HepG2 (cell line): Measurements from ENCODE around the gene ANO2. TPM values are rescaled to one million over a fixed set of nuclear protein-coding genes. Genes with fewer than 3 reads are reported as not detected.

Experiments
- ATF3 ChIP-seq: sonication (generic); formaldehyde crosslinking; IDR thresholded peaks from 2 replicates; pipeline ENCODE4 v1.4.0; 2020; ENCODE audit warnings: missing genetic modification reagents
- BCL3 ChIP-seq: sonication (generic); formaldehyde crosslinking; IDR thresholded peaks from 2 replicates; pipeline ENCODE4 v1.5.1; 2020; ENCODE audit warnings: mild to moderate bottlenecking, missing genetic modification reagents, moderate library complexity
- CEBPG ChIP-seq: IDR thresholded peaks from 2 replicates; pipeline ENCODE4 v1.6.1; 2016
- FOSL2 ChIP-seq: sonication (generic); formaldehyde crosslinking; IDR thresholded peaks from 2 replicates; pipeline ENCODE4 v1.4.0; 2020; ENCODE audit warnings: missing genetic modification reagents
- FOXA1 ChIP-seq, 2 experiments: fragments of 450-650 bp in 1 of 2; sonication (generic) in 1 of 2; formaldehyde crosslinking in 1 of 2; IDR thresholded peaks; 2 replicates each; pipeline versions ENCODE4 v1.4.0 to v1.6.1; 2016 to 2020; ENCODE audit warnings: missing genetic modification reagents in 1 of 2
- FOXK1 ChIP-seq: sonication (generic); formaldehyde crosslinking; IDR thresholded peaks from 2 replicates; pipeline ENCODE4 v1.4.0; 2020; ENCODE audit warnings: low read depth, missing genetic modification reagents, borderline replicate concordance
- GFI1 ChIP-seq: sonication (generic); formaldehyde crosslinking; IDR thresholded peaks from 2 replicates; pipeline ENCODE4 v1.5.0; 2020; ENCODE audit warnings: missing genetic modification reagents, mild to moderate bottlenecking, borderline replicate concordance
- HOXA3 ChIP-seq: sonication (generic); formaldehyde crosslinking; IDR thresholded peaks from 2 replicates; pipeline ENCODE4 v1.5.0; 2020; ENCODE audit warnings: missing genetic modification reagents
- JUN ChIP-seq: sonication (generic); formaldehyde crosslinking; IDR thresholded peaks from 2 replicates; pipeline ENCODE4 v1.4.0; 2020; ENCODE audit warnings: mild to moderate bottlenecking, missing genetic modification reagents
- KAT8 ChIP-seq: IDR thresholded peaks from 2 replicates; pipeline ENCODE4 v1.6.1; 2016; ENCODE audit warnings: missing genetic modification reagents, missing compliant biosample characterization
- MED1 ChIP-seq: sonication (generic); formaldehyde crosslinking; IDR thresholded peaks from 2 replicates; pipeline ENCODE4 v1.4.0; 2020; ENCODE audit warnings: missing genetic modification reagents
- NFIC ChIP-seq: IDR thresholded peaks from 2 replicates; pipeline ENCODE4 v1.6.1; 2012; ENCODE audit warnings: mild to moderate bottlenecking, low read length, inconsistent platforms
- RARA ChIP-seq: IDR thresholded peaks from 2 replicates; pipeline ENCODE4 v1.6.1; 2016; ENCODE audit warnings: missing genetic modification reagents, missing compliant biosample characterization
- REST ChIP-seq, 2 experiments: IDR thresholded peaks; 2 replicates each; pipeline ENCODE4 v1.6.1; 2011 to 2012; ENCODE audit warnings: low read length in 2 of 2, borderline replicate concordance in 1 of 2, low read depth in 1 of 2, mild to moderate bottlenecking in 1 of 2, moderate library complexity in 1 of 2
- SMAD3 ChIP-seq: sonication (generic); formaldehyde crosslinking; IDR thresholded peaks from 2 replicates; pipeline ENCODE4 v1.4.0; 2020; ENCODE audit warnings: missing genetic modification reagents
- SOX6 ChIP-seq, 2 experiments: fragments of 450-650 bp in 1 of 2; sonication (generic) in 1 of 2; formaldehyde crosslinking in 1 of 2; IDR thresholded peaks; 2 replicates each; pipeline versions ENCODE4 v1.4.0 to v1.6.1; 2017 to 2020; ENCODE audit warnings: antibody characterized with exemption in 1 of 2, mild to moderate bottlenecking in 1 of 2, missing genetic modification reagents in 1 of 2
- STAG1 ChIP-seq: sonication (generic); formaldehyde crosslinking; IDR thresholded peaks from 2 replicates; pipeline ENCODE4 v1.4.0; 2020; ENCODE audit warnings: missing genetic modification reagents
- TBX2 ChIP-seq: sonication (generic); formaldehyde crosslinking; IDR thresholded peaks from 2 replicates; pipeline ENCODE4 v1.5.0; 2020; ENCODE audit warnings: missing genetic modification reagents, mild to moderate bottlenecking, borderline replicate concordance
- TRIM24 ChIP-seq: sonication (generic); formaldehyde crosslinking; IDR thresholded peaks from 2 replicates; pipeline ENCODE4 v1.8.0; 2022; ENCODE audit warnings: mild to moderate bottlenecking, missing genetic modification reagents
- ZNF792 ChIP-seq: IDR thresholded peaks from 2 replicates; pipeline ENCODE4 v1.6.1; 2016
- ZSCAN31 ChIP-seq: sonication (generic); formaldehyde crosslinking; IDR thresholded peaks from 2 replicates; pipeline ENCODE4 v1.5.0; 2020; ENCODE audit warnings: low read depth, mild to moderate bottlenecking, missing genetic modification reagents
- polyA plus RNA-seq, 8 experiments: library from polyadenylated mRNA; depleted of rRNA in 3 of 8; stranded (reverse) in 7 of 8; unstranded in 1 of 8; fragments of >200 nt; fragmentation: Illumina TruSeq in 4 of 8; extraction: Trizol in 4 of 8; gene quantifications; 2 replicates each; pipeline versions ENCODE4 v1.2.1 to v1.2.3, GENCODE V29; 2011 to 2016; ENCODE audit warnings: low read depth in 4 of 8, missing spikeins in 1 of 8, mixed read lengths in 1 of 8; ENCODE audit not compliant: insufficient read depth in 1 of 8
- total RNA-seq, 5 experiments: library from RNA; depleted of rRNA; stranded (reverse); fragments of >200 nt; fragmentation: Illumina TruSeq; extraction: Trizol; gene quantifications; 2 replicates each; pipeline ENCODE4 v1.2.3, GENCODE V29; 2016; ENCODE audit warnings: low read depth in 1 of 5
- TF ChIP-seq, protein P1 (sequence below): sonication (generic); formaldehyde crosslinking; conservative IDR thresholded peaks from 2 replicates; pipeline ENCODE4 v1.8.0; 2022; ENCODE audit warnings: mild to moderate bottlenecking, moderate library complexity, missing genetic modification reagents

The ANO2 gene
- total and polyA plus RNA-seq, 2 of the 13 experiments (the other 11 are each of a cell fraction or from before 2014, with no cell fraction given) = 0.18 TPM; not detected in 1

- peak; percentile 69; the same call in 1 of the 2 replicates for TF ChIP-seq ATF3 (CRISPR knock-in tag)
- TF ChIP-seq RARA = peak; percentile 46; the same call in 1 of the 2 replicates
- TF ChIP-seq SOX6 (IDR thresholded peaks at IDR 0.05) = no peak
- TF ChIP-seq SOX6 (CRISPR knock-in tag; IDR thresholded peaks at IDR 0.05) = peak; percentile 89
- TF ChIP-seq FOXK1 (CRISPR knock-in tag) = peak; percentile 33; the same call in 1 of the 2 replicates
- no peak for TF ChIP-seq ZNF792
- peak; percentile 2 to 82 for TF ChIP-seq REST (IDR thresholded peaks at IDR 0.05; ENCODE audit: borderline replicate concordance in 1 of 2, low read depth in 1 of 2, low read length in 2 of 2)
- peak; percentile 66 for TF ChIP-seq CEBPG (CRISPR knock-in tag)
- TF ChIP-seq, protein P1, sequence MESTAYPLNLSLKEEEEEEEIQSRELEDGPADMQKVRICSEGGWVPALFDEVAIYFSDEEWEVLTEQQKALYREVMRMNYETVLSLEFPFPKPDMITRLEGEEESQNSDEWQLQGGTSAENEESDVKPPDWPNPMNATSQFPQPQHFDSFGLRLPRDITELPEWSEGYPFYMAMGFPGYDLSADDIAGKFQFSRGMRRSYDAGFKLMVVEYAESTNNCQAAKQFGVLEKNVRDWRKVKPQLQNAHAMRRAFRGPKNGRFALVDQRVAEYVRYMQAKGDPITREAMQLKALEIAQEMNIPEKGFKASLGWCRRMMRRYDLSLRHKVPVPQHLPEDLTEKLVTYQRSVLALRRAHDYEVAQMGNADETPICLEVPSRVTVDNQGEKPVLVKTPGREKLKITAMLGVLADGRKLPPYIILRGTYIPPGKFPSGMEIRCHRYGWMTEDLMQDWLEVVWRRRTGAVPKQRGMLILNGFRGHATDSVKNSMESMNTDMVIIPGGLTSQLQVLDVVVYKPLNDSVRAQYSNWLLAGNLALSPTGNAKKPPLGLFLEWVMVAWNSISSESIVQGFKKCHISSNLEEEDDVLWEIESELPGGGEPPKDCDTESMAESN (CRISPR knock-in tag) = 0 out of 2 replicates have a peak, but pooled peaks have one; percentile 46
- no peak for TF ChIP-seq STAG1 (CRISPR knock-in tag)
- peak; percentile 48; the same call in 1 of the 2 replicates for TF ChIP-seq MED1 (CRISPR knock-in tag)
- TF ChIP-seq FOXA1 (IDR thresholded peaks at IDR 0.05) = no peak
- TF ChIP-seq FOXA1 (CRISPR knock-in tag; IDR thresholded peaks at IDR 0.05) = peak; percentile 57
- no peak for TF ChIP-seq BCL3 (CRISPR knock-in tag)
- TF ChIP-seq HOXA3 (CRISPR knock-in tag) = 0 out of 2 replicates have a peak, but pooled peaks have one; percentile 15
- TF ChIP-seq FOSL2 (CRISPR knock-in tag) = peak; percentile 94
- TF ChIP-seq SMAD3 (CRISPR knock-in tag) = peak; percentile 46; the same call in 1 of the 2 replicates
- TF ChIP-seq ZSCAN31 (CRISPR knock-in tag) = no peak
- TF ChIP-seq GFI1 = 0 out of 2 replicates have a peak, but pooled peaks have one; percentile 35
- TF ChIP-seq JUN = peak; percentile 61; the same call in 1 of the 2 replicates
- TF ChIP-seq TBX2 (CRISPR knock-in tag) = peak; percentile 52; the same call in 1 of the 2 replicates
- peak; percentile 48; the same call in 1 of the 2 replicates for TF ChIP-seq NFIC
- peak; percentile 54; the same call in 1 of the 2 replicates for TF ChIP-seq TRIM24 (CRISPR knock-in tag)
- TF ChIP-seq KAT8 (CRISPR knock-in tag) = 0 out of 2 replicates have a peak, but pooled peaks have one; percentile 12
Measured at GRCh38 chr12:5568325-5568981, 376.6 kb downstream of the ANO2 start (continued).
